NCI-H2196 treated with DMSO at 0.1 percent for 48 hours (cell line): ENCODE results near the gene TRMT11.

Experiments used
- DNase-seq: peaks from one replicate; lab custom pipeline; 2025; ENCODE audit not compliant: unreplicated experiment; lab: John Stamatoyannopoulos, UW

Gene TRMT11

DNA sequence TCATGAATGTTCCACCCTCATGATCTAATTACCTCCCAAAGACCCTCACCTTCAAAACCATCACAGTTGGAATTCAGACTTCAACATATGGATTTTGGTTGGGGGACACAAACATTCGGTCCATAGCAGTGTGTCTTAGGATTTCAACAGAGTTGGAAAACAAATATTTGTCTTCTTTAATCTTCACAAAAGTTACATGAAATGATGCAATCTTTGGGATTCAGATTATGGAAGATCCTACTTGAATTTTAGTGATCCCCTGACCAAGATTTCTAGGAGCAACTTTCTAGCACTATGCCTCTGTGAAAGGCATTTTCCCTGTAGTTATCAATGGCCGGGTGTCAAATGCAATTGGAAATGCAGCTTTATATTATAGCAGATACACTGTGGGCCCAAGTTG lies 86.5 kb downstream of the TRMT11 start:
- DNase-seq: no peak

DNA sequence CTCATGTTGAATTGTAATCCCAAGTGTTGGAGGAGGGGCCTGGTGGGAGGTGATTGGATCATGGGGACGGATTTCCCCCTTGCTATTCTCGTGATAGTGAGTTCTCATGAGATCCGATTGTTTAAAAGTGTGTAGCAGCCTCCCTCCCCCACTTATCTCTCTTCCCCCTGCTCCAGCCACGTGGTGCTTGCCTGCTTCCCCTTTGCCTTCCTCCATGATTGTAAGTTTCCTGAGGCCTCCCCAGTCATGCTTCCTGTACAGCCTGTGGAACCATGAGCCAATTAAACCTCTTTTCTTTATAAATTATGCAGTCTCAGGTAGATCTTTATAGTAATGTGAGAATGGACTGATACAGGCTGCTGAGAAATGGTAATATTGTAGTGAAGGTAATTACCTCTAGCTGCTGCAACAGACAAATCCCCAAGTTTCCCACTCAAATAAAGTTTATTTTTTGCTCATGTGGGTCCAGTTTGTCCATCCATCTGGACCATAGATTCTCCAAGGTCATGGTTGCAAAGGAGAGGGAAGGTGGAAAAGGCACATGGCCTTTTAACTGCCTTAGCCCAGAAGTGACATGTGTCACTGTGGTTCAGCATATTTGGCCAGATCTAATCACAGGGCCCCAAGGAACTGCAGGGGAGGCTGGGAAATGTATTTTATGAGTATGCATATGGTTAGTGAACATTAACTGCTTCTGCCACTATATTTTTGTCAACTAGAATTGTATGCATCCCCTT lies 89.2 kb downstream of the TRMT11 start:
- no peak for DNase-seq

DNA sequence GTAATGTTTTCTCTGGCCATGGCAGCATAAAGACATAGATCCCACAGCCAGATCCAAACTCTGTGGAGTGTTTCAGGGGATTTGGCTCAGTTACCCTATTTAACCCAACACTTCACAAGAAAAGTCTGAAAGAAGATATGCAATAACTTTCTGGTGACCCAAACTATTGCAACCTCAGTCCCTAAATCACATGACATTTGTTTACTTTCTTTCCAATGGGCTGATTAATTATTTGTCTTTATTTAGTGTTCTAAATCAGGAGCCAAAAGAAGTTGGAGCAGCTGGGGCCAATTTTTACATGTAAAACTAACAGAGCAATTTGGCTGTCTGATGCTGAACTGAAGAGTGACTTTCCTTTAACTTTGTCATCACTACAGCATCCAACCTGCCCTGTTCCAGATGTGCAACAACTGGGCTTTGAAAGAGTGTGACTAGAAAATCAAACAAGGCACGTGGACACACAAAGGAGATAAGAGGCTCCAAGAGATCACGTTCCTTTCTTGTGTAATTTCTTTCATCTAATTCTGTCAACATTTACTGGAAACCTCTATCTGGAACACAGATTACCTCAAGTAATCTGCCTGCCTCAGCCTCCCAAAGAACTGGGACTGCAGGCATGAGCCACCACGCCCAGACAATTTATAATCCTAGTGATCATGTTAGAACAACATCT lies 90.8 kb downstream of the TRMT11 start:
- no peak for DNase-seq

DNA sequence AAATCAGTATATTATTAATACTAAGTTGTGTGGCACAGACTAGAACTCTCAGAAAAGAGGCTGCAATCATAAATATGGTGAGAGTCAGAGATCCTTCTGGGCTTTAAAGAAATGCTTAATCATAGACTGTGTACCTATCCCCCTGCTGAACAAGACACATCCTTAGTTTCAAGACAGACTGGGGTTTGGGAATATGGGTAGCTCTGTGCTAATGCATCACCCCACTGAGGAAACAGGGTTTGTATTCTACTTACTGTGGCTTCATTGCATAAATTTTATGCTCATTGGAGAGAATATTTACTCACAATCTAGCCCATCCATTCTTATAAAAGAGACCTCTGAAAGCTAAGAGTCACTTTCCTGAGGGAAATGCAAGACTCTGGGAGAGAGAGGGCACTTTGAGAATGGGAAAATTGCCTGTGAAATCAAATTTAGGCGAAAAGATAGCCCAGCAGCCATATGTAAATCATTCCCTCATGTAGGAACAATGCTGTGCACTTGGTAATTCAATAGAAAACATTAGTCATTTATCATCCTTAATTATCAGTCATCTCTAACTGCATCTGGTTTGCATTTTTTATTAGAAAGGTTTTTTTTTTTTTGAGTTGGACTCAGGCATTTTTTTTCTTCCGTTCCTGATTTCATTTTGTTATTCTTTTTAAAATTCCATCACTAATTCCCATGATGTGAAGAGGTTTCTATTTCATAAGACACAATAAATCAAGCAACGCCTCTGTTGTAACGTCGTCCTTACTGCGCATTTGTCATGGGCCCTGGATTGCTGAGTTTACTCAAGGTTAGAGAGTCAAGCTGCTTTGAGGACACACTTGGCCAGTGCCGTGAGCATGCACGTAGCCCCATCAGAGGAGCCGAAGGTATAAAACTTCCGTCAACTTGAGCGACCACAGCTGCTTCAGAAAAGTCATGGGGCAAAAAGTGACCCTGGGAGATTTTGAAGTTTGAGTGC lies 91.8 kb downstream of the TRMT11 start:
- DNase-seq: no peak

DNA sequence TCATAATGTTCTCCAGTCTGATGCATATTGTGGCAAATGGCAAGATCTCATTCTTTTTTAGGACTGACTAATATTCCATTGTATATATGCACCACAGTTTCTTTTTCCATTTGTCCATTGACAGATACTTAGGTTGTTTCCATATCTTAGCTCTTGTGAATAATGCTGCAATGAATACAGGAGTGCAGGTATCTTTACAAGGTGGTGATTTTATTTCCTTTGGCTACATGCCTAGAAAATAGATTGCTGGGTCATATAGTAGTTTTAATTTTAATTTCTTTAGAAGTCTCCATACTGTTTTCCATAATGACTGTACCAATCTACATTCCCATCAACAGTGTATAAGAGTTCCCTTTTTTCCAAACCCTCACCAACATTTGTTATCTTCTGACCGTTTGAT lies 97.5 kb downstream of the TRMT11 start:
- no peak for DNase-seq

DNA sequence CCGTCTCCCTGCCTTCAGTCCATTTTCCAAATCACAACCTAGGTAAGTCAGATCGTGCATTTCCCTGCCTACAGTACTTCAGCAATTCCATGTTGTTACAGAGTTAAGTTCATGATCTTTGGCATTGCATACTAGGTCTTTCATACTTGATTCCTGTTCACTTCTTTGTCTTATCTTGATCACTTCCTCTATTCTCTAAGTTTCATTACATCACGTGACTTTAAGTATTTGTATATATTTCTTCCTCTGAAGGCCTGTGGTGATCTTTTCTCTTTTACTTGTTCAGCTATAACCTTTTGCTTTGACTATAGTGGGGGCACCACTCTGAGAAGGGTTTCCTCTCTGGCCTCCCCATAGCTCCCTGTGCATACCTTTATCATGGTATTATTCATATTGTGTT lies 100.2 kb downstream of the TRMT11 start:
- DNase-seq: no peak
